Caco-2 (cell line): ENCODE measurements around the gene ADAM15. TPM values are rescaled to one million over a fixed set of nuclear protein-coding genes. Genes with fewer than 3 reads are reported as not detected.

Source experiments
- BruUV-seq: library from RNA; stranded (reverse); fragments of 400-500 nt; replicated peaks from 2 replicates; lab custom pipeline; 2021; lab: Mats Ljungman, UMichigan
- CTCF ChIA-PET: fragments of 300-600 bp; sonication (Branson Sonifier 250); formaldehyde crosslinking; loops from one replicate; lab custom pipeline; 2022; ENCODE audit warnings: antibody characterized with exemption; lab: Charles Lee
- POLR2A ChIA-PET: fragments of 300-600 bp; sonication (Branson Sonifier 250); formaldehyde crosslinking; loops from one replicate; lab custom pipeline; 2022; ENCODE audit warnings: antibody characterized with exemption; lab: Charles Lee
- DNase-seq, 2 experiments: peaks; one replicate each; pipeline versions ENCODE4 v3.0.0 to v3.0.0-alpha.2; 2020 to 2022
- H3K27me3 ChIP-seq: replicated peaks from 2 replicates; pipeline ENCODE4 v1.6.0; 2011; ENCODE audit warnings: low read length; ENCODE audit not compliant: control insufficient read depth, insufficient read depth
- H3K36me3 ChIP-seq: 2 replicates; pipeline ENCODE4 v1.5.1; 2011; ENCODE audit warnings: low read length; ENCODE audit not compliant: control insufficient read depth, insufficient read depth
- H3K4me1 ChIP-seq: fragments of 250-450 bp; sonication (Bioruptor Pico); 2 replicates; pipeline ENCODE4 v1.5.1; 2020; ENCODE audit warnings: mild to moderate bottlenecking
- H3K4me3 ChIP-seq: 2 replicates; pipeline ENCODE4 v1.5.1; 2011; ENCODE audit warnings: low read depth, mild to moderate bottlenecking, control low read depth, low read length
- H3K9me3 ChIP-seq: fragments of 250-450 bp; sonication (Bioruptor Pico); 2 replicates; pipeline ENCODE4 v1.5.1; 2020; ENCODE audit warnings: mild to moderate bottlenecking, moderate library complexity
- H3K27ac Mint-ChIP-seq: one replicate; pipeline ENCODE4 v1.8.0; 2022; ENCODE audit warnings: mixed read lengths; ENCODE audit not compliant: unreplicated experiment
- H3K27me3 Mint-ChIP-seq: one replicate; pipeline ENCODE4 v1.8.0; 2022; ENCODE audit warnings: mixed read lengths; ENCODE audit not compliant: insufficient read depth, unreplicated experiment
- H3K36me3 Mint-ChIP-seq: one replicate; pipeline ENCODE4 v1.8.0; 2022; ENCODE audit warnings: mild to moderate bottlenecking, mixed read lengths; ENCODE audit not compliant: insufficient read depth, unreplicated experiment
- H3K4me1 Mint-ChIP-seq: one replicate; pipeline ENCODE4 v1.8.0; 2022; ENCODE audit warnings: low read depth, mixed read lengths; ENCODE audit not compliant: unreplicated experiment
- H3K4me3 Mint-ChIP-seq: one replicate; pipeline ENCODE4 v1.8.0; 2022; ENCODE audit warnings: mild to moderate bottlenecking, moderate library complexity, mixed read lengths; ENCODE audit not compliant: unreplicated experiment
- H3K9me3 Mint-ChIP-seq: one replicate; pipeline ENCODE4 v1.8.0; 2022; ENCODE audit warnings: mixed read lengths; ENCODE audit not compliant: unreplicated experiment
- CTCF ChIP-seq, 2 experiments: fragments of 200-600 bp in 1 of 2; IDR thresholded peaks; 1 replicate in 1 of 2; 2 replicates in 1 of 2; pipeline versions ENCODE4 v1.5.1 to v1.8.0; 2011 to 2022; ENCODE audit warnings: antibody characterized with exemption in 1 of 2, control low read depth in 1 of 2, inconsistent platforms in 1 of 2, low read depth in 1 of 2, low read length in 1 of 2, mild to moderate bottlenecking in 1 of 2, moderate library complexity in 1 of 2; ENCODE audit not compliant: insufficient read depth in 1 of 2, severe bottlenecking in 1 of 2, unreplicated experiment in 1 of 2
- intact Hi-C: fragments of 100-400 bp; cut with micrococcal nuclease; formaldehyde crosslinking; loops from one replicate; pipeline ENCODE4 v1.10.0; 2022; ENCODE audit not compliant: unreplicated experiment
- total RNA-seq: library from RNA; stranded (reverse); gene quantifications from 2 replicates; pipeline ENCODE4 v1.2.3, GENCODE V29; 2022

The ADAM15 gene
- total RNA-seq, 1 experiment from 2014 or later, result 44.0 TPM

- H3K27me3 ChIP-seq, result no peaks in the 10 kb centered on the region
- H3K4me3 Mint-ChIP-seq, result no peak overlapping the region
- H3K9me3 ChIP-seq, result no peaks in the 10 kb centered on the region
- H3K27ac Mint-ChIP-seq, result no peak overlapping the region
- peaks cover 1% of the 10 kb centered on the region for H3K36me3 ChIP-seq
- intact Hi-C loops, result no loop called here
- H3K9me3 Mint-ChIP-seq, result no peaks in the 10 kb centered on the region
- no peak overlapping the region for H3K4me3 ChIP-seq
- DNase-seq, result no peak
- no peak for TF ChIP-seq CTCF (IDR thresholded peaks at IDR 0.05; ENCODE audit: insufficient read depth in 1 of 2, low read depth in 1 of 2, low read length in 1 of 2, severe bottlenecking in 1 of 2, unreplicated experiment in 1 of 2)
- BruUV-seq, result no TSS peak
- ChIA-PET POLR2A (no interaction called here), CTCF (interaction anchor here (1.1 kb wide), 1 partner anchor 10 kb away, joined by 4 read pairs; the partner anchor contains the start of gene ZBTB7B)
- no peaks in the 10 kb centered on the region for H3K27me3 Mint-ChIP-seq
- H3K4me1 ChIP-seq, result peaks cover 42% of the 10 kb centered on the region
- H3K36me3 Mint-ChIP-seq, result peaks cover 43% of the 10 kb centered on the region
- H3K4me1 Mint-ChIP-seq, result peaks cover 21% of the 10 kb centered on the region
Observed at GRCh38 chr1:155012026-155012546, 39.0 kb upstream of the ADAM15 start.

- ChIA-PET CTCF (interaction anchor here (1.1 kb wide), 1 partner anchor 11 kb away, joined by 4 read pairs; the partner anchor contains the start of gene ZBTB7B), POLR2A (no interaction called here)
- Histone ChIP-seq H3K9me3 (no peaks in the 10 kb centered on the region), H3K27me3 (no peaks in the 10 kb centered on the region), H3K36me3 (peaks cover 1% of the 10 kb centered on the region), H3K4me1 (peaks cover 39% of the 10 kb centered on the region), H3K4me3 (no peak overlapping the region)
- no peak for TF ChIP-seq CTCF (IDR thresholded peaks at IDR 0.05; ENCODE audit: insufficient read depth in 1 of 2, low read depth in 1 of 2, low read length in 1 of 2, severe bottlenecking in 1 of 2, unreplicated experiment in 1 of 2)
- no peak overlapping the region for H3K4me3 Mint-ChIP-seq
- peaks cover 51% of the 10 kb centered on the region for H3K36me3 Mint-ChIP-seq
- intact Hi-C loops, result no loop called here
- H3K27me3 Mint-ChIP-seq, result no peaks in the 10 kb centered on the region
- no peaks in the 10 kb centered on the region for H3K9me3 Mint-ChIP-seq
- peaks cover 21% of the 10 kb centered on the region for H3K4me1 Mint-ChIP-seq
- no peak overlapping the region for H3K27ac Mint-ChIP-seq
- DNase-seq, result no peak
- no TSS peak for BruUV-seq
Observed at GRCh38 chr1:155012776-155013602, 38.1 kb upstream of the ADAM15 start.

- Histone ChIP-seq H3K9me3 (no peaks in the 10 kb centered on the region), H3K36me3 (peaks cover 1% of the 10 kb centered on the region), H3K27me3 (no peaks in the 10 kb centered on the region), H3K4me3 (no peak overlapping the region), H3K4me1 (peaks cover 34% of the 10 kb centered on the region)
- Mint-ChIP-seq H3K36me3 (peaks cover 54% of the 10 kb centered on the region), H3K9me3 (no peaks in the 10 kb centered on the region), H3K27me3 (no peaks in the 10 kb centered on the region), H3K27ac (no peak overlapping the region), H3K4me3 (no peak overlapping the region), H3K4me1 (peaks cover 23% of the 10 kb centered on the region)
- ChIA-PET POLR2A (no interaction called here), CTCF (no interaction called here)
- intact Hi-C loops, result no loop called here
- BruUV-seq, result no TSS peak
- TF ChIP-seq CTCF (IDR thresholded peaks at IDR 0.05; ENCODE audit: insufficient read depth in 1 of 2, low read depth in 1 of 2, low read length in 1 of 2, severe bottlenecking in 1 of 2, unreplicated experiment in 1 of 2), result no peak
- no peak for DNase-seq
Observed at GRCh38 chr1:155013632-155014031, 37.5 kb upstream of the ADAM15 start.
